Cardiac fibroblast (primary cell): ENCODE data around the gene SIRT7.
"Not testable (repeated sequence)": the region's sequence is repeated elsewhere in the genome, so short reads cannot be mapped to it uniquely, and the experiment has no call there.

Experiments used
- DNase-seq, 2 donors: peaks; one replicate each; pipeline versions ENCODE4 v3.0.0 to v3.0.0-alpha.2; 2010; ENCODE audit warnings: low read depth in 2 of 2
- H3K4me3 ChIP-seq, 2 donors: replicated peaks in 1 of 2; 1 replicate in 1 of 2; 2 replicates in 1 of 2; pipeline ENCODE4 v1.5.1; 2011; ENCODE audit warnings: low read depth in 2 of 2, low read length in 2 of 2, mild to moderate bottlenecking in 2 of 2, moderate library complexity in 1 of 2
- CTCF ChIP-seq: IDR thresholded peaks from one replicate; pipeline ENCODE4 v1.5.1; 2011; ENCODE audit warnings: low read depth, mild to moderate bottlenecking, low read length, inconsistent platforms

Gene SIRT7

DNA sequence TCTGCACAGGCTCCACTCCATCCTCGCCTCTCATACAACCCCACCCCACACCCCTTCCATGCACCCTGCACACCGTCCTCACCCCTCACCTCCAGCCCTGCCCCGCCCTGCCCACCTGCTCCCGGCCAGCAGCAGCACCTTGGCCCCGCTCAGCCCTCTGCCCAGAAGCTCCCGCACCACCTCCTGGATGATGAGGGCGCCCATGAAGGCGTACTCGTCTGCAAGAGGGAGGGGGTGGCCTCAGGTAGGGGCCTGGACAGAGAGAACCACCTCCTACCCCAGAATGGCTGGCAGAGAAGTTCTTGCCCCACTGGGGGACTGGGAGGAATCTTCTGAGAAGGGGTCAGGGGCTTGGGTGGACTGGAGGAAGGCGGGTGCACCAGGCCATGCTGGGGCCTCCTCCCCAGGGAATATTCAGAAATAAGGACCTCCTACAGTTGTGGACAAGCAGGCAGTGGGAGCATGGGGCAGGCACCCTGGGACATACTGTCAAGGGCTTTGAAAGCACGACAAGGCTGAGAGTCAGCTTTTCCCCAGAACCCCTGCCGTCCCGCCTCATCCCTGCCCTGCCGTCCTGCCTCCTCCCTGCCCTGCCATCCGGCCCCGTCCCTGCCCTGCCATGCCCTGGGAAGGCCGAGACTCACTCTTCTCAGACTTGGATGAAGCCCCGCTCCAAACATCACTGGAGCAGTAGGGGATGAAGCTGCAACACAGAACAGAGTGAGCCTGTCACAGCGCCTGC lies 39.9 kb upstream of the SIRT7 start:
- DNase-seq = no peak
- H3K4me3 ChIP-seq = no peak overlapping the region
- TF ChIP-seq CTCF = no peak

GRCh38 chr17:81956607-81957589 lies 38.9 kb upstream of the SIRT7 start:
- no peak overlapping the region for H3K4me3 ChIP-seq
- DNase-seq = no peak
- no peak for TF ChIP-seq CTCF

DNA sequence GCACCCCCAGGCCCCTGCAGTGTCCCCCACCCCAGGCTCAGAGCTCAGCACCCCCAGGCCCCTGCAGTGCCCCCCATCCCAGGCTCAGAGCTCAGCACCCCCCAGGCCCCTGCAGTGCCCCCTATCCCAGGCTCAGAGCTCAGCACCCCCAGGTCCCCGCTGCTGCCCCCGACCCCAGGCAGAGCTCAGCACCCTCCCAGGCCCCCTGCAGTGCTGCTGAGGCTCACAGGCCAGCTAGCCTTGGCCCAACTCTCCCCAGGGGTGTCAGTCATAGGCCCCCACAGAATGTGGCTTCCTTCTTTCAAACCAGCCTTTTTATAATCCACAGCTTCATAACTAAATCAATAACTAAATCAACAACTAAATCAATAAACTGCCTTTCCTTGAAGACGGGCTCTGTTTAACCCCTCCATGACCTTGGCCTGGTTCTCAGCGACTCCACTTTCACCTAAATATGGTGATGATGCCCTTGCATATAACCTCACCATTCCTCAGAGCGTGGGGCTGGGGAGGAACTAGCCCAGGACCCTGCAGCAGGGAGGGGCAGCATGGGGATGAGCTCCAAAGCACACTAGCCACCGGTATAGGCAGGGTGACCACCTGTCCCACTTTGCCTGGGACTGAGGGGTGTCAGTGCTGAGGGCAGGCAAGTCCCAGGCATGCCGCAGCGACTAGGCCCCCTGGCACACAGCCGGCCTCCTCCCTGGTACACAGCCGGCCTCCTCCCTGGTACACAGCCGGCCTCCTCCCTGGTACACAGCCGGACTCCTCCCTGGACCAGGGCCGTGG lies 38.0 kb upstream of the SIRT7 start:
- no peak for TF ChIP-seq CTCF
- H3K4me3 ChIP-seq = no peak overlapping the region
- no peak for DNase-seq

GRCh38 chr17:81955058-81955681 lies 37.2 kb upstream of the SIRT7 start:
- TF ChIP-seq CTCF = no peak
- no peak overlapping the region for H3K4me3 ChIP-seq
- DNase-seq = no peak

DNA sequence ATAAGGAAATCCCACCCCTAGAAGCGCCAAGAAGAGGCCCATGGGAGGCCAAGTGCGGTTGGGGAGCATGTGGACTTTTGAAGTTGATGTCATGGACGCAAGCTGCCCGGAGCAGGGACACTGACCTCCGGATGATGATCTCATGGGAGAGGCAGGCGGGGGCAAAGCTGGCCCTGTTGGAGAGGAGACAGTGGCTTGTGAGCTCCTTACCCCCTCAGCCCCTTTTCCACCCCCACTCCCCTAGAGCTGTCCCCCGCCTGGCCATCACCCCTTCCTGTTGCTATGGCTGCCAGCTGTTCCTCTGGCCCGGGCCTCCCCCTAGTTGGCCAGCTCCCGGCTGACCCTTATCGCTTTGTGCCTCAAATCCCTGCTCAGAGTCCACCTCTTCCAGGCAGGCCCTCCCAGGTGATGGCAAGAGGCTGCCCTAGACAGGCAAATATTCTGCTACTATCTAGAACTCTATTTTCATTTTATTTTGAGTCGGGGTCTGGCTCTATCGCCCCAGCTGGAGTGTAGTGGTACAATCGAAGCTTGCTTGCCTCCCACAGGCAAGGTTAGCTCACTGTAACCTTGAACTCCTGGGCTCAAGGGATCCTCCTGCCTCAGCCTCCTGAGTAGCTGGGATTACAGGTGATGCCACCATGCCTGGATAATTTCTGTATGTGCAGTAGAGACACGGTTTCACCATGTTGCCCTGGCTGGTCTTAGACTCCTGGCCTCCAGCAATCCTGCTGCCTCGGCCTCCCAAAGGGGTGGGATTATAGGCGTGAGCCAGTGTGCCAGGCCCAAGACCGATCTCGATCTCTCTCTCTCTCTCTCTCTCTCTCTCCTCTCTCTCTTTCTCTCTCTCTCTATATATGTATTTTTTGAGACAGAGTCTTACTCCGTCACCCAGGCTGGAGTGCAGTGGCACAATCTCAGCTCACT lies 36.4 kb upstream of the SIRT7 start:
- no peak for TF ChIP-seq CTCF
- H3K4me3 ChIP-seq = no peak overlapping the region

DNA sequence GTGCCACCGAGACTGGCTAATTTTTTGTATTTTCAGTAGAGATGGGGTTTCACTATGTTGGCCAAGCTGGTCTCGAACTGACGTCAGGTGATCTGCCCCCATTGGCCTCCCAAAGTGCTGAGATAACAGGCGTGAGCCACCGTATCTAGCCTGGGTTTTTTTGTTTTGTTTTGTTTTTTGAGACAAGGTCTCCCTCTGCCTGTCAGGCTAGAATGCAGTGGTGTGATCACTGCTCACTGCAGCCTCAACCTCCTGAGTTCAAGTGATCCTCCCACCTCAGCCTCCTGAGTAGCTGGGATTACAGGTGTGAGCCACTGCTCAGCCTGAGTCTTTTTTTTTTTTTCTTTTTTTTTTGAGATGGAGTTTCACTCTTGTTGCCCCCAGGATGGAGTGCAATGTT lies 35.5 kb upstream of the SIRT7 start:
- not testable (repeated sequence) for H3K4me3 ChIP-seq, DNase-seq

More for the DNA sequence above, 36.4 kb upstream of the SIRT7 start:
- DNase-seq = no peak
